ENCODE measurements around the gene PADI4.

The PADI4 gene

GRCh38 chr1:17289721-17290120 is 18.3 kb upstream of the PADI4 start:
- Histone ChIP-seq H3K27me3 (ENCODE audit: control insufficient read depth, insufficient read depth, low read length) (no peaks in the 10 kb centered on the region), H3K4me1 (ENCODE audit: control insufficient read depth, low read depth, low read length) (no peaks in the 10 kb centered on the region), H3K9me3 (ENCODE audit: control insufficient read depth, low read depth, low read length) (no peaks in the 10 kb centered on the region), H3K36me3 (ENCODE audit: control insufficient read depth, low read depth, low read length) (no peaks in the 10 kb centered on the region), H3K4me3 (ENCODE audit: low read length) (no peak overlapping the region), H3K27ac (ENCODE audit: low read length) (no peak overlapping the region), H3K9ac (ENCODE audit: low read length) (no peak overlapping the region)

DNA sequence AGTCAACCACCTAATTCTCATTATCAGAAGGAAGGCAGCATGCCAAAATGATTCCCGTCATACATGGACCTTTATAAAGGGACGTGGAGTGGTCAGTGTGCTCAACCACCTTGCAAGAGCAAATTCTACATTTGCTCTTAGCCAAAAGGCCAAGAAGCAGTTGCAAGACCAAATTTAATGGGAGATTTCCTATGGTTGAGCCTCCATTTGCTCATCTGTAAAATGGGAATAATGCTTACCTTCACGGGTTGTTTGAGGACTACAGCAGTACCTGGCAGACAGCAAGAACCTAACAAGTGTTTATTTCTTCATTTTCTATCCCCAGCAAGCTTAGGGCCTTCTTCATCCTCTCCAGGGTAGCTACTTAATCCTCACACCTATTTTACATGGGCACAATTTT is 17.4 kb upstream of the PADI4 start:
- H3K4me3 ChIP-seq (ENCODE audit: low read length), result no peak overlapping the region
- no peaks in the 10 kb centered on the region for H3K36me3 ChIP-seq (ENCODE audit: control insufficient read depth, low read depth, low read length)
- no peak overlapping the region for H3K9ac ChIP-seq (ENCODE audit: low read length)
- no peaks in the 10 kb centered on the region for H3K27me3 ChIP-seq (ENCODE audit: control insufficient read depth, insufficient read depth, low read length)
- H3K27ac ChIP-seq (ENCODE audit: low read length), result no peak overlapping the region
- no peaks in the 10 kb centered on the region for H3K4me1 ChIP-seq (ENCODE audit: control insufficient read depth, low read depth, low read length)
- H3K9me3 ChIP-seq (ENCODE audit: control insufficient read depth, low read depth, low read length), result no peaks in the 10 kb centered on the region

DNA sequence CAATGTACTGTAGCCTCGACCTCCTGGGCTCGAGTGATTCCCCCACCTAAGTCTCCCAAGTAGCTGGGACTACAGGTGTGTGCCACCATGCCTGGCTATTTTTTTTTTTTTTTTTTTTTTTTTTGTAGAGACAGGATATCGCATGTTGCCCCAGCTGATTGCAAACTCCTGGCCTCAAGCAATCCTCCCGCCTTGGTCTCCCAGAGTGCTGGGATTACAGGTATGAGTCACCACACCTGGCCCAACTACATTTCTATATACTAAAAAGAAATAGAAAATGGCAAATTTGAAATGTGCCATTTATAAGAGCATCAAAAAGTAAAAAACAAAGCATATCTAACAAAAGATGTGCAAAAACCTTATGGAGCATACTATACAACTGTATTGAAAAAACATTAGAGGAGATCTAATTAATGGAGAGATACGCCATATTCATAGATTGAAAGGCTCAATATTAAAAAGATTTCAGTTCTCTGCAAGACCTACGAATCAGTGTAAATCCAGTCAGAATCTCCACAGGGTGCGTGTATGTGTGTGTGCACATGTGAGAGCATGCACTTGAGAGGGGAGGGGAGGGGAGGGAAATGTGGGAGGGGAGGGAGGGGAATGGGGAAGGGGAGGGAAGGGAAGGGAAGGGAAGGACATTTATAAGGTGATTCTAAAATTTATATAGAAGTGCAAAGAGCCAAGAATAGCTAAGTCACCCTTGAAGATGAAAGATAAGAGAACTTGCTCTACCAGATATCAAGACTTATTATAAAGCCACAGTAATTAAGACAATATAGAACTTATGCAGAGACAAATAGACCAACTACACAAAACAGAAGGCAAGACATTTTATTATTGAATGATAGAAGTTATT is 15.5 kb upstream of the PADI4 start:
- Histone ChIP-seq H3K9ac (ENCODE audit: low read length) (no peak overlapping the region), H3K27me3 (ENCODE audit: control insufficient read depth, insufficient read depth, low read length) (no peaks in the 10 kb centered on the region), H3K36me3 (ENCODE audit: control insufficient read depth, low read depth, low read length) (no peaks in the 10 kb centered on the region), H3K4me3 (ENCODE audit: low read length) (no peak overlapping the region), H3K27ac (ENCODE audit: low read length) (no peak overlapping the region), H3K4me1 (ENCODE audit: control insufficient read depth, low read depth, low read length) (no peaks in the 10 kb centered on the region), H3K9me3 (ENCODE audit: control insufficient read depth, low read depth, low read length) (no peaks in the 10 kb centered on the region)

DNA sequence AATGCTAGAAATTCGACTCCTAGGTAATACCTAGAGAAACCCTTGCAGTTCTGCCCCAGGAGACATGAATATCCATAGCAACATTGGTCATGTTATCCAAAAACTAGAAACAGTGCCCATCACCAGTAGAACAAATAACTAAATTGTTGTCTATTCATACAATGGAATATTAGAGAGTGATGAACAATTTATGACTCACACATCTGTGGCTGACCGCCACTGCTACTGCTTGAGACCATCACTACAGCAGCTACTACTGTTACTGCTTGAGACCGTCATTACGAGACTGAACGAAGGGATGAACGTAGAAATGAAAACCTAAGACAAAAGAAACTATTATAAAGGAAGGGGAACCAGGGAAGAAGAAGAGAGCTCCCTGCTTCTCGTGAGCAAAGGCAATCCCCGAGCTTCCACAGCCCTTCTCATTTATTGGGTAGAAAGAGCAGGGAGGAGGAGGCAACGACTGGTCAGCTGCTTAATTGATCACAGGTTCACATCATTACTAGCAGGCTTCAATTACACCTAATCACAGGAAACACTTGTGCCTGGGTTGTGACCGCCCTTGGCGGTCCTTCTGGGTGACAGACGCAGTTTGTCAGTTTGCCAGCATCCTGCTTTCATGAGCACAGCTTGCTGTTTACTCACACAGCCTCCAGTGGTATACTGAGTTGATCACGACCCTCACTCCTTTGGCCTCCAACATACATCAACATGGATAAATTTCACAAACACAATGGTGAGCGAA is 14.1 kb upstream of the PADI4 start:
- Histone ChIP-seq H3K36me3 (ENCODE audit: control insufficient read depth, low read depth, low read length) (no peaks in the 10 kb centered on the region), H3K4me1 (ENCODE audit: control insufficient read depth, low read depth, low read length) (no peaks in the 10 kb centered on the region), H3K27me3 (ENCODE audit: control insufficient read depth, insufficient read depth, low read length) (no peaks in the 10 kb centered on the region), H3K9ac (ENCODE audit: low read length) (no peak overlapping the region), H3K4me3 (ENCODE audit: low read length) (no peak overlapping the region), H3K9me3 (ENCODE audit: control insufficient read depth, low read depth, low read length) (no peaks in the 10 kb centered on the region), H3K27ac (ENCODE audit: low read length) (no peak overlapping the region)

- no peaks in the 10 kb centered on the region for H3K9me3 ChIP-seq (ENCODE audit: control insufficient read depth, low read depth, low read length)
- H3K4me1 ChIP-seq (ENCODE audit: control insufficient read depth, low read depth, low read length), result no peaks in the 10 kb centered on the region
- no peaks in the 10 kb centered on the region for H3K36me3 ChIP-seq (ENCODE audit: control insufficient read depth, low read depth, low read length)
- no peaks in the 10 kb centered on the region for H3K27me3 ChIP-seq (ENCODE audit: control insufficient read depth, insufficient read depth, low read length)
- no peak overlapping the region for H3K9ac ChIP-seq (ENCODE audit: low read length)
- no peak overlapping the region for H3K27ac ChIP-seq (ENCODE audit: low read length)
- no peak overlapping the region for H3K4me3 ChIP-seq (ENCODE audit: low read length)
These were observed 12.7 kb upstream of the PADI4 start for GRCh38 chr1:17295292-17295691.

DNA sequence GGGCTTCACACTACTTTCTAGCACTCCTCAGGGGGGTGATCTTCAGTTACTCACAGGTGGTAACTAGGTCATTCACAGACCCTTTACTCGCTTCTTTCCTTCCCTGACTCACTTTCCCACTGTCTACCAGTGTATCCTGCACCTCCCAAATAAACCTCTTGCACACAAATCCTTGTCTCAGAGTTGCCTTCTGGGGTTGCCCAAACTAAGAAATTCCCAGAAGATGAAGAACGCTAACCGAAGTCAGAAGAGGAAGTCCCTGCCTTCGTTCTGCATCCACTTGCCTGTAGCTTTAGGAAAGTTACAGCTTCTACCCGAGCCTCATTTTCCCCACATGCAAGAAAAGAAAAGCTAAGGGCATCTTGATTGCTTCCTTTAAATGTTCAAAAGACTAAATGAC is 11.9 kb upstream of the PADI4 start:
- no peaks in the 10 kb centered on the region for H3K9me3 ChIP-seq (ENCODE audit: control insufficient read depth, low read depth, low read length)
- H3K27me3 ChIP-seq (ENCODE audit: control insufficient read depth, insufficient read depth, low read length), result no peaks in the 10 kb centered on the region
- no peaks in the 10 kb centered on the region for H3K4me1 ChIP-seq (ENCODE audit: control insufficient read depth, low read depth, low read length)
- H3K9ac ChIP-seq (ENCODE audit: low read length), result no peak overlapping the region
- H3K36me3 ChIP-seq (ENCODE audit: control insufficient read depth, low read depth, low read length), result no peaks in the 10 kb centered on the region
- no peak overlapping the region for H3K27ac ChIP-seq (ENCODE audit: low read length)
- H3K4me3 ChIP-seq (ENCODE audit: low read length), result no peak overlapping the region

GRCh38 chr1:17297991-17298390 is 10.0 kb upstream of the PADI4 start:
- no peak overlapping the region for H3K4me3 ChIP-seq (ENCODE audit: low read length)
- H3K36me3 ChIP-seq (ENCODE audit: control insufficient read depth, low read depth, low read length), result no peaks in the 10 kb centered on the region
- H3K27me3 ChIP-seq (ENCODE audit: control insufficient read depth, insufficient read depth, low read length), result no peaks in the 10 kb centered on the region
- no peaks in the 10 kb centered on the region for H3K4me1 ChIP-seq (ENCODE audit: control insufficient read depth, low read depth, low read length)
- no peak overlapping the region for H3K9ac ChIP-seq (ENCODE audit: low read length)
- H3K27ac ChIP-seq (ENCODE audit: low read length), result no peak overlapping the region
- peaks cover 10% of the 10 kb centered on the region for H3K9me3 ChIP-seq (ENCODE audit: control insufficient read depth, low read depth, low read length)

DNA sequence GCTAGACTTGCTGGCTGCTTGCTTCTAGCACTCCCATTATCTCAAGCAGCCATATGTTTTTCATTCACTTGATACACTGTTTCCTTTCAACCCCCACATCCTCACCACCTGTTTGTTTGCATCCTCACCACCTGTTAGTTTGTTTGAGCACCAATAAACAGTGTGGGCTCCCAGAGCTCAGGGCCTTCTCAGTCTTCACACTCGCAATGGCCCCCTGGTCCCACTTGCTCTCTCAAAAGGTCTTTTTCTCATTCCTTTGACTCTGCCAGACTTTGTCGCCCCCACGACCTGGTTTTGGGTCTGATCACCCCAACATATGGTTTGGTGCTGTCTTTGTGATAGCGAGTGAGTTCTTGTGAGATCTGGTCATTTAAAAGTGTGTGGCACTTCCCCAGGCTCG is 6.2 kb upstream of the PADI4 start:
- peaks cover 10% of the 10 kb centered on the region for H3K9me3 ChIP-seq (ENCODE audit: control insufficient read depth, low read depth, low read length)
- no peaks in the 10 kb centered on the region for H3K27me3 ChIP-seq (ENCODE audit: control insufficient read depth, insufficient read depth, low read length)
- H3K9ac ChIP-seq (ENCODE audit: low read length), result no peak overlapping the region
- H3K36me3 ChIP-seq (ENCODE audit: control insufficient read depth, low read depth, low read length), result no peaks in the 10 kb centered on the region
- H3K4me3 ChIP-seq (ENCODE audit: low read length), result no peak overlapping the region
- no peak overlapping the region for H3K27ac ChIP-seq (ENCODE audit: low read length)
- H3K4me1 ChIP-seq (ENCODE audit: control insufficient read depth, low read depth, low read length), result no peaks in the 10 kb centered on the region

DNA sequence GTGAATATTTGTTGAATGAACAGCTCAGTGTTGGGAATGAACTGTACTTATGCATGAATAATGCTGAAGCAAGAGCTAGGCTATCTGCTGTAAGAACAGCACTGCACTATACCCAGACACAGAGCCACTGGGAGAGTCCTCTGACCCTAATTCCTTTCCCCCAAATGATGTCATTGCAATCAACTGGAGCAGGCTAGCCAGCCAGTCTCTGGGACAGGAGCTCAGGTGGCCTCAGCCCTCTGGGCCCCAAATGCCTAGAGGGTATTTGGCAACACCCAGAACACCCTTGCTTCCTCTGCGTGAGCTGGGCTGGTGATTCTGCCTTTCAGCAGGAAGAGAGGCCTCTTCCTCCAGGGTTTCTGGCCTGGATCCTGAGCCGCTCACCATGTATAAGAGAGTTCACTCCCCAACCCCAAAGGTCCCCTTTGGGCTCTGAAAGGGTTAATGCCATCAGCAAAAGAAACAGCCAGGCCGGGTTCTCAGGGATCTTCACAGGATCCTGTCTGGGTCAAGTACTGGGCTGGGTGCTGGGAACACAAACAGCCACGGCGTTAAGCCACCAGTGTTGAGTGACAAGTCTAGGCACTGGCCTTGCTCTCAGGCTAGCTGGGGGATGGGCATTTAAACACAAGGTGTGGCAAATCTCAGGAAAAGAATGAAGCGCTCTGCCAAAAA is 3.7 kb upstream of the PADI4 start:
- Histone ChIP-seq H3K27me3 (ENCODE audit: control insufficient read depth, insufficient read depth, low read length) (no peaks in the 10 kb centered on the region), H3K4me1 (ENCODE audit: control insufficient read depth, low read depth, low read length) (peaks cover 4% of the 10 kb centered on the region), H3K9me3 (ENCODE audit: control insufficient read depth, low read depth, low read length) (peaks cover 10% of the 10 kb centered on the region), H3K27ac (ENCODE audit: low read length) (no peak overlapping the region), H3K4me3 (ENCODE audit: low read length) (no peak overlapping the region), H3K36me3 (ENCODE audit: control insufficient read depth, low read depth, low read length) (no peaks in the 10 kb centered on the region), H3K9ac (ENCODE audit: low read length) (no peak overlapping the region)

DNA sequence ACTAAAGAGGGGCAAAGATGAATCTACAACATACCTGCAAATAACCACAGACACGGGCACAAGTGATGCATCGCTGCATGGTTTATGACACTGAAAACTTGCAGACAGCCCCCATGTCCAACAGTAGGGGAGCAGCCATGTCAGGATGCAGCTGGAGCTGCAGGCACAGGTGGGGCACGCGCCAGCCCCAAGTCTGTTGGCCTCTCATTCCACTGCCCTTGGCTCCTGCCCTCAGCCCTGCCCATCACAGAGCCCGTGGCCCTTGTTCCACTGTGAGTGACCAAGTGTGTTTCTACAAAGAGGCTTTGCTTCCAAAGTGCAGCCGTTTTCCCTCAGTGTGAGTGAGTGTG is 3.2 kb upstream of the PADI4 start:
- no peak overlapping the region for H3K9ac ChIP-seq (ENCODE audit: low read length)
- no peak overlapping the region for H3K4me3 ChIP-seq (ENCODE audit: low read length)
- no peak overlapping the region for H3K27ac ChIP-seq (ENCODE audit: low read length)
- H3K36me3 ChIP-seq (ENCODE audit: control insufficient read depth, low read depth, low read length), result no peaks in the 10 kb centered on the region
- no peaks in the 10 kb centered on the region for H3K27me3 ChIP-seq (ENCODE audit: control insufficient read depth, insufficient read depth, low read length)
- peaks cover 4% of the 10 kb centered on the region for H3K4me1 ChIP-seq (ENCODE audit: control insufficient read depth, low read depth, low read length)
- peaks cover 10% of the 10 kb centered on the region for H3K9me3 ChIP-seq (ENCODE audit: control insufficient read depth, low read depth, low read length)

- H3K4me3 ChIP-seq (ENCODE audit: low read length), result no peak overlapping the region
- H3K9ac ChIP-seq (ENCODE audit: low read length), result no peak overlapping the region
- H3K27me3 ChIP-seq (ENCODE audit: control insufficient read depth, insufficient read depth, low read length), result no peaks in the 10 kb centered on the region
- H3K4me1 ChIP-seq (ENCODE audit: control insufficient read depth, low read depth, low read length), result peaks cover 4% of the 10 kb centered on the region
- H3K27ac ChIP-seq (ENCODE audit: low read length), result no peak overlapping the region
- peaks cover 10% of the 10 kb centered on the region for H3K9me3 ChIP-seq (ENCODE audit: control insufficient read depth, low read depth, low read length)
- no peaks in the 10 kb centered on the region for H3K36me3 ChIP-seq (ENCODE audit: control insufficient read depth, low read depth, low read length)
These were observed 2.4 kb upstream of the PADI4 start for GRCh38 chr1:17305576-17306095.

Measured in iPS-18a (cell line).